T-helper 2 cell treated with Interferon-gamma antibody and Interleukin-4, amounts not matched to agents 5 μg/mL and 100 μg/mL, for 36 hours (primary cell): ENCODE measurements around the gene CLCN1.

Source experiments
- DNase-seq: peaks from one replicate; pipeline ENCODE4 v3.0.0; 2021; ENCODE audit warnings: low spot score
- H3K27ac Mint-ChIP-seq: one replicate; pipeline ENCODE4 v1.8.0; 2021; ENCODE audit warnings: mild to moderate bottlenecking, mixed read lengths
- H3K27me3 Mint-ChIP-seq: one replicate; pipeline ENCODE4 v1.8.0; 2021; ENCODE audit warnings: low read depth, mixed read lengths
- H3K36me3 Mint-ChIP-seq: one replicate; pipeline ENCODE4 v1.8.0; 2021; ENCODE audit warnings: low read depth, mixed read lengths
- H3K4me1 Mint-ChIP-seq: one replicate; pipeline ENCODE4 v1.8.0; 2021; ENCODE audit warnings: low read depth, mixed read lengths
- H3K4me3 Mint-ChIP-seq: one replicate; pipeline ENCODE4 v1.8.0; 2022; ENCODE audit warnings: mild to moderate bottlenecking, moderate library complexity, mixed read lengths
- H3K9me3 Mint-ChIP-seq: one replicate; pipeline ENCODE4 v1.8.0; 2021; ENCODE audit warnings: mixed read lengths

Gene CLCN1

GRCh38 chr7:143303733-143304132 is 12.2 kb upstream of the CLCN1 start:
- Mint-ChIP-seq H3K27ac (no peak overlapping the region), H3K9me3 (peaks cover 9% of the 10 kb centered on the region), H3K36me3 (peaks cover 87% of the 10 kb centered on the region), H3K4me3 (no peak overlapping the region), H3K27me3 (no peaks in the 10 kb centered on the region), H3K4me1 (peaks cover 51% of the 10 kb centered on the region)
- DNase-seq, result no peak

DNA sequence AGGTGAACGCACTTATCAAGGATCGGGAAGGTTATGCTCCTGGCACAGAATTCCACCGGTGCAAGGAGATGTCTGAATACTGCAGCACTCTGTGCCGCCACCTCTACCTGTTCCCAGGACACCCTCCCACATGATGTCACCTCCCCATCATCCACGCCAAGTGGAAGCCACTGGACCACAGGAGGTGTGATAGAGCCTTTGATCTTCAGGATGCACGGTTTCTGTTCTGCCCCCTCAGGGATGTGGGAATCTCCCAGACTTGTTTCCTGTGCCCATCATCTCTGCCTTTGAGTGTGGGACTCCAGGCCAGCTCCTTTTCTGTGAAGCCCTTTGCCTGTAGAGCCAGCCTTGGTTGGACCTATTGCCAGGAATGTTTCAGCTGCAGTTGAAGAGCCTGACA is 11.0 kb upstream of the CLCN1 start:
- DNase-seq, result no peak
- Mint-ChIP-seq H3K27ac (peak overlapping the region; percentile 33), H3K27me3 (no peaks in the 10 kb centered on the region), H3K4me3 (no peak overlapping the region), H3K9me3 (peaks cover 9% of the 10 kb centered on the region), H3K36me3 (peaks cover 89% of the 10 kb centered on the region), H3K4me1 (peaks cover 49% of the 10 kb centered on the region)

DNA sequence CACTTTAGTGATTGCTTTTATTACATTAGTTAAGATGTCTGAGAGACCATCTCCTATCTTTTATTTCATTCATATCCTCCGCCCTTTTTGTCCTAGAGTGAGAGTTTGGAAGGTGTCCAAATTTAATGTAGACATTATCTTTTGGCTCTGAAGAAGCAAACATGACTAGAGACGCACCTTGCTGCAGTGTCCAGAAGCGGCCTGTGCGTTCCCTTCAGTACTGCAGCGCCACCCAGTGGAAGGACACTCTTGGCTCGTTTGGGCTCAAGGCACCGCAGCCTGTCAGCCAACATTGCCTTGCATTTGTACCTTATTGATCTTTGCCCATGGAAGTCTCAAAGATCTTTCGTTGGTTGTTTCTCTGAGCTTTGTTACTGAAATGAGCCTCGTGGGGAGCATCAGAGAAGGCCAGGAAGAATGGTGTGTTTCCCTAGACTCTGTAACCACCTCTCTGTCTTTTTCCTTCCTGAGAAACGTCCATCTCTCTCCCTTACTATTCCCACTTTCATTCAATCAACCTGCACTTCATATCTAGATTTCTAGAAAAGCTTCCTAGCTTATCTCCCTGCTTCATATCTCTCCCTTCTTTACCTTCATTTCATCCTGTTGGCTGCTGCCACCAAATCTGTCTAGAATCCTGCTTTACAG is 10.4 kb upstream of the CLCN1 start:
- Mint-ChIP-seq H3K36me3 (peaks cover 89% of the 10 kb centered on the region), H3K9me3 (peaks cover 13% of the 10 kb centered on the region), H3K4me1 (peaks cover 49% of the 10 kb centered on the region), H3K27me3 (no peaks in the 10 kb centered on the region), H3K27ac (peak overlapping the region; percentile 39), H3K4me3 (no peak overlapping the region)
- peak; percentile 44 for DNase-seq

- Mint-ChIP-seq H3K27ac (peak overlapping the region; percentile 44), H3K4me3 (no peak overlapping the region)
Observed at GRCh38 chr7:143308632-143309031, 7.3 kb upstream of the CLCN1 start.

GRCh38 chr7:143314127-143314526 is 1.8 kb upstream of the CLCN1 start:
- Mint-ChIP-seq H3K4me3 (no peak overlapping the region), H3K27ac (no peak overlapping the region), H3K4me1 (peaks cover 47% of the 10 kb centered on the region)

More at GRCh38 chr7:143308632-143309031, 7.3 kb upstream of the CLCN1 start:
- peaks cover 52% of the 10 kb centered on the region for H3K4me1 Mint-ChIP-seq
- DNase-seq, result no peak
- peaks cover 14% of the 10 kb centered on the region for H3K9me3 Mint-ChIP-seq
- H3K36me3 Mint-ChIP-seq, result peaks cover 73% of the 10 kb centered on the region
- H3K27me3 Mint-ChIP-seq, result no peaks in the 10 kb centered on the region

DNA sequence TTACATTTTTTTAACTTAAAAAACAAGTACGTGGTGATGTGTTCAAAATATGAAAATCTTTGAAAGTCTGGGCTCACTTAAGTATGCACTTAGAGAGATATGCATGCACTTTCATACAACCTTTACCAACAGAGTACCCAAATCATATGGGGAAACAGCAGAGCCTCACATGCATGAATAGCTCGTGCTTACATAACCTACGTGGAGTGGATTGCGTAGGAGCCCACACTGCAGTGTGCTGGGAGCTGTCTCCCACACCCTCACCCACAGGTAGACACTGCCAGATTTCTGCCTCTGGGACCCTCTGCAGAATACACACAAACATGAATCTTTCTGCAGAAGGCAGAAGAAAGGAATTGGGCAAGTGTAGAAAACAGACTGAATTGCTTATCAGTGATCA is 581 bp downstream of the CLCN1 start:
- no peak for DNase-seq
- Mint-ChIP-seq H3K36me3 (peaks cover 10% of the 10 kb centered on the region), H3K4me3 (no peak overlapping the region), H3K27ac (peak overlapping the region; percentile 12), H3K9me3 (peaks cover 4% of the 10 kb centered on the region), H3K4me1 (peaks cover 33% of the 10 kb centered on the region), H3K27me3 (peaks cover 2% of the 10 kb centered on the region)

More at GRCh38 chr7:143314127-143314526, 1.8 kb upstream of the CLCN1 start:
- DNase-seq, result no peak
- Mint-ChIP-seq H3K9me3 (peaks cover 9% of the 10 kb centered on the region), H3K36me3 (peaks cover 29% of the 10 kb centered on the region), H3K27me3 (no peaks in the 10 kb centered on the region)

DNA sequence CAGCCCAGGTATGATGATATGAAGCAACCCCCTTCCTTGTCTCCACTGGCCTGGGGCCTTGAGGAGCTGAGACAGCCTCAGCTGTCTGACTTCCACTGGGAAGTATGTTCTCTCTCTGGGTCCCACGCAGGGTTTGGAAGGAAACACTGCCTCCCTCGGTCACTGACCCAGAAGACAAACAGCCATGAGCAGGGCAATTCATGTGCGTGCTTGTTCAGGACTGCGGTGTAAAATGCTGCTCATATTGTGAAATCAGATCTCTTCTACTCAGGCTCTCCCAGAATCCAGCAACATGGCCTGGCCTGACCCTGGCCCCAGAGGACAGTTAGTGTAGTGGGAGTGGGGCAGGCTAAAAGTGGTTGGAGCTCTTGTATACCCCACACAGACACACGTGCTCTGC is 2.8 kb downstream of the CLCN1 start:
- no peak overlapping the region for H3K27ac Mint-ChIP-seq
- peaks cover 26% of the 10 kb centered on the region for H3K4me1 Mint-ChIP-seq
- H3K36me3 Mint-ChIP-seq, result peaks cover 4% of the 10 kb centered on the region
- peaks cover 4% of the 10 kb centered on the region for H3K9me3 Mint-ChIP-seq
- no peak overlapping the region for H3K4me3 Mint-ChIP-seq
- H3K27me3 Mint-ChIP-seq, result peaks cover 2% of the 10 kb centered on the region
- DNase-seq, result no peak

- Mint-ChIP-seq H3K4me3 (no peak overlapping the region), H3K36me3 (no peaks in the 10 kb centered on the region), H3K27ac (no peak overlapping the region), H3K27me3 (peaks cover 2% of the 10 kb centered on the region), H3K4me1 (peaks cover 24% of the 10 kb centered on the region), H3K9me3 (no peaks in the 10 kb centered on the region)
- DNase-seq, result no peak
Observed at GRCh38 chr7:143320620-143321019, 4.7 kb downstream of the CLCN1 start.

GRCh38 chr7:143321242-143321641 is 5.3 kb downstream of the CLCN1 start:
- Mint-ChIP-seq H3K27ac (no peak overlapping the region), H3K36me3 (no peaks in the 10 kb centered on the region)

GRCh38 chr7:143321734-143322133 is 5.8 kb downstream of the CLCN1 start:
- no peaks in the 10 kb centered on the region for H3K9me3 Mint-ChIP-seq
- peaks cover 19% of the 10 kb centered on the region for H3K4me1 Mint-ChIP-seq
- H3K4me3 Mint-ChIP-seq, result no peak overlapping the region
- H3K27me3 Mint-ChIP-seq, result peaks cover 2% of the 10 kb centered on the region
- H3K36me3 Mint-ChIP-seq, result no peaks in the 10 kb centered on the region
- DNase-seq, result no peak
- no peak overlapping the region for H3K27ac Mint-ChIP-seq

More at GRCh38 chr7:143321242-143321641, 5.3 kb downstream of the CLCN1 start:
- Mint-ChIP-seq H3K4me3 (no peak overlapping the region), H3K4me1 (peaks cover 23% of the 10 kb centered on the region), H3K9me3 (no peaks in the 10 kb centered on the region), H3K27me3 (peaks cover 2% of the 10 kb centered on the region)
- DNase-seq, result no peak

GRCh38 chr7:143322760-143323633 is 7.1 kb downstream of the CLCN1 start:
- Mint-ChIP-seq H3K4me3 (no peak overlapping the region), H3K27me3 (peaks cover 2% of the 10 kb centered on the region), H3K9me3 (no peaks in the 10 kb centered on the region), H3K36me3 (no peaks in the 10 kb centered on the region), H3K27ac (no peak overlapping the region), H3K4me1 (peaks cover 16% of the 10 kb centered on the region)
- no peak for DNase-seq

DNA sequence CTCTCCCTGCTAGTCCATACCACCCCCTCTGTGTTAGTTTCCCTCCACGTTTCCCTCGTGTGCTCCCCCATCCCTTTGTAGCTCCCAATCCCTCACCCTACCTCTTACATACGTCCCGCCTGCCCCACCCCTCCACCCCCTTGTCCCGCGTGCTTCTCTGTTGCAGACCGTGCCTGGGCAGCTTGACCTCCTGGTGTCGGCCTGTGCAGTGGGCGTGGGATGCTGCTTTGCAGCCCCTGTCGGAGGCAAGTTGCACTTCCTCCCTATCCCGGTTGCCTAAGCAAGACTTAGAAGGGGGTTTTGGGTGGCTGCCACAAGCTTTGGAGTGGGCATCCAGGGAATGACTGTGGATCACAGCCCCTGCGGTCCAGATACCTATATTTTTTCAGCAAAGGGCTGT is 7.7 kb downstream of the CLCN1 start:
- peaks cover 16% of the 10 kb centered on the region for H3K4me1 Mint-ChIP-seq
- no peaks in the 10 kb centered on the region for H3K9me3 Mint-ChIP-seq
- no peak overlapping the region for H3K4me3 Mint-ChIP-seq
- DNase-seq, result no peak
- peaks cover 2% of the 10 kb centered on the region for H3K27me3 Mint-ChIP-seq
- no peak overlapping the region for H3K27ac Mint-ChIP-seq
- H3K36me3 Mint-ChIP-seq, result no peaks in the 10 kb centered on the region

GRCh38 chr7:143325240-143325639 is 9.3 kb downstream of the CLCN1 start:
- Mint-ChIP-seq H3K9me3 (no peaks in the 10 kb centered on the region), H3K27me3 (peaks cover under 1% of the 10 kb centered on the region), H3K4me3 (peak overlapping the region; percentile 39), H3K27ac (peak overlapping the region; percentile 59), H3K36me3 (no peaks in the 10 kb centered on the region), H3K4me1 (peaks cover 16% of the 10 kb centered on the region)
- DNase-seq, result no peak

DNA sequence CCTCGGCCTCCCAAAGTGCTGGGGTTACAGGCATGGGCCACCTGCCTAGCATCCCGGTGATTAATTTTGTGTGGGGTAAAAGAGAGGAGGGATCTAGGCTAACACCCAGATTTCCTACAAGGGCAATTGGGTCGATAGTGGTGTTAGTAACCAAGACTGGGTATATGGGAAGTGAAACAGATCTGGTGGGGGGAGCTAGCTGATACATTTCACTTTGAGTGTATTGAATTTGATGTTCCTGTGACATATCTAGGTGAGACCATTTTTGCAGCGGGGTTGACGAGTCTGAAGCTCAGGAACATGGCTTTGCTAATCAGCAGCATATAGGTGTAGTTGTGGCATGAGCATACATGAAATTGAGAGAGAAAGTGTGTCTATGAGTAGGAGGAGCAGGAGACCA is 12.0 kb downstream of the CLCN1 start:
- Mint-ChIP-seq H3K4me3 (no peak overlapping the region), H3K27ac (no peak overlapping the region), H3K9me3 (no peaks in the 10 kb centered on the region), H3K4me1 (peaks cover 16% of the 10 kb centered on the region), H3K36me3 (no peaks in the 10 kb centered on the region), H3K27me3 (peaks cover 10% of the 10 kb centered on the region)
- DNase-seq, result no peak
